Right lobe of liver (tissue), 6 donors: Measurements from ENCODE around the gene TMPRSS2. TPM values are rescaled to one million over a fixed set of nuclear protein-coding genes. Genes with fewer than 3 reads are reported as not detected.

ENCODE experiments used
- ATAC-seq, 4 donors: fragments of 200-7000 bp; cut with Tn5 transposase; one replicate each; pipeline ENCODE4 v1.9.1; 2020; ENCODE audit warnings: mild to moderate bottlenecking in 4 of 4, moderate library complexity in 4 of 4
- DNase-seq, 3 donors: peaks; one replicate each; pipeline ENCODE4 v3.0.0-alpha.2; 2020
- H3K27ac ChIP-seq, 3 donors: fragments of 200-600 bp; one replicate each; pipeline ENCODE4 v1.8.0; 2022
- H3K27me3 ChIP-seq, 2 donors: fragments of 200-600 bp; one replicate each; pipeline ENCODE4 v1.8.0; 2022
- H3K36me3 ChIP-seq, 4 donors: fragments of 200-600 bp; sonication (generic) in 1 of 4; one replicate each; pipeline versions ENCODE4 v1.5.1 to v1.8.0; 2017 to 2022; ENCODE audit warnings: control low read depth in 1 of 4
- H3K4me1 ChIP-seq, 4 donors: fragments of 200-600 bp; sonication (generic) in 1 of 4; one replicate each; pipeline versions ENCODE4 v1.5.1 to v1.8.0; 2017 to 2022; ENCODE audit warnings: control low read depth in 1 of 4
- H3K4me3 ChIP-seq, 3 donors: fragments of 200-600 bp; one replicate each; pipeline ENCODE4 v1.8.0; 2022
- H3K9me3 ChIP-seq, 4 donors: fragments of 200-600 bp; sonication (generic) in 1 of 4; one replicate each; pipeline versions ENCODE4 v1.5.1 to v1.8.0; 2017 to 2022; ENCODE audit warnings: control low read depth in 1 of 4
- CTCF ChIP-seq, 4 donors: fragments of 200-600 bp in 3 of 4; fragments of 450-650 bp in 1 of 4; IDR thresholded peaks; one replicate each; pipeline versions ENCODE4 v1.5.1 to v1.8.0; 2016 to 2022; ENCODE audit warnings: antibody characterized with exemption in 4 of 4, mild to moderate bottlenecking in 2 of 4
- POLR2A ChIP-seq: fragments of 450-650 bp; IDR thresholded peaks from one replicate; pipeline ENCODE4 v1.6.1; 2017; ENCODE audit warnings: antibody characterized with exemption, mild to moderate bottlenecking
- WGBS: methylation state at CpG from one replicate; pipeline ENCODE4 v1.1.6; 2018; ENCODE audit warnings: low coverage, low lambda C conversion rate; ENCODE audit not compliant: insufficient coverage; ENCODE audit errors: missing lambda C conversion rate; 5-methylcytosine and 5-hydroxymethylcytosine counted together
- intact Hi-C, 2 donors: fragments of 100-400 bp; cut with DNase I; formaldehyde crosslinking; loops; one replicate each; pipeline versions ENCODE4 v1.11.2 to v1.14.1; 2022
- total RNA-seq, 6 experiments: library from RNA; depleted of rRNA in 2 of 6; stranded (reverse); fragments of >200 nt in 2 of 6; fragmentation: NEBNext Ultra II Directional in 3 of 6; extraction: Animal tissue kit (Norgen Biotek cat#: 25700) in 3 of 6; gene quantifications; one replicate each; pipeline versions ENCODE4 v1.1.0 to v1.2.4, GENCODE V29; 2016 to 2023
- donor health status: DM: no; HTN: yes; CAD: no.
- donor health status: DM: no; HTN: no; CAD: no.
- donor health status: DM: no; HTN: no; CAD: no.
- donor health status: DM: no; HTN: yes; CAD: no.
- donor health status: DM: no; HTN: yes; CAD: no.

The TMPRSS2 gene
- total RNA-seq, 6 experiments from 2014 or later, result 19.3 to 53.7 (median 20.8) TPM

- Histone ChIP-seq H3K9me3 (no peaks in the 10 kb centered on the region), H3K4me1 (peaks cover 0 to 35% (median 14%) of the 10 kb centered on the region in 4 donors), H3K27me3 (no peaks in the 10 kb centered on the region), H3K36me3 (no peaks in the 10 kb centered on the region), H3K27ac (peak overlapping the region in 2 of 3 donors; percentile 88 to 89), H3K4me3 (peak overlapping the region; percentile 47 to 85 (median 82))
- DNase-seq, result no peak
- TF ChIP-seq CTCF (IDR thresholded peaks at IDR 0.05) (no peak), POLR2A (no peak)
- ATAC-seq, result no peak
- intact Hi-C loops, result no loop called here
- WGBS, result 70% methylated on average over 2 of the region's 7 CpGs
These were observed 1.9 kb downstream of the TMPRSS2 start for GRCh38 chr21:41506005-41506594.

- Histone ChIP-seq H3K4me1 (peaks cover 0 to 38% (median 17%) of the 10 kb centered on the region in 4 donors), H3K27ac (no peak overlapping the region), H3K36me3 (no peaks in the 10 kb centered on the region), H3K27me3 (no peaks in the 10 kb centered on the region), H3K9me3 (no peaks in the 10 kb centered on the region), H3K4me3 (no peak overlapping the region)
- DNase-seq (no peak), ATAC-seq (no peak)
- TF ChIP-seq POLR2A, result no peak
- no peak for TF ChIP-seq CTCF (IDR thresholded peaks at IDR 0.05)
- 61% methylated on average over 5 of the region's 5 CpGs for WGBS
- intact Hi-C loops, result no loop called here
These were observed 3.9 kb downstream of the TMPRSS2 start for GRCh38 chr21:41504030-41504429.

GRCh38 chr21:41503331-41503730 lies 4.6 kb downstream of the TMPRSS2 start:
- H3K9me3 ChIP-seq, result no peaks in the 10 kb centered on the region
- DNase-seq (no peak), ATAC-seq (no peak)
- peaks cover 0 to 39% (median 19%) of the 10 kb centered on the region in 4 donors for H3K4me1 ChIP-seq
- no peaks in the 10 kb centered on the region for H3K27me3 ChIP-seq
- 96% methylated on average over 3 of the region's 4 CpGs for WGBS
- H3K36me3 ChIP-seq, result no peaks in the 10 kb centered on the region
- intact Hi-C loops, result no loop called here
- H3K4me3 ChIP-seq, result no peak overlapping the region
- no peak overlapping the region for H3K27ac ChIP-seq
- TF ChIP-seq CTCF (IDR thresholded peaks at IDR 0.05), result no peak
- no peak for TF ChIP-seq POLR2A

- TF ChIP-seq POLR2A (no peak), CTCF (IDR thresholded peaks at IDR 0.05) (no peak)
- Histone ChIP-seq H3K27me3 (no peaks in the 10 kb centered on the region), H3K4me3 (no peak overlapping the region), H3K9me3 (no peaks in the 10 kb centered on the region), H3K4me1 (peaks cover 0 to 49% (median 24%) of the 10 kb centered on the region in 4 donors), H3K36me3 (no peaks in the 10 kb centered on the region), H3K27ac (peak overlapping the region; percentile 57 to 88 (median 76))
- intact Hi-C loops, result no loop called here
- DNase-seq, result peak in 1 of 3 donors; percentile 51
- WGBS, result 71% methylated on average over 7 of the region's 7 CpGs
- peak in 1 of 4 donors; percentile 54 for ATAC-seq
These were observed 6.0 kb downstream of the TMPRSS2 start for GRCh38 chr21:41501919-41502318.
